Measurements from ENCODE around the gene ROBO1.

The ROBO1 gene

GRCh38 chr3:79354179-79354688 lies 413.6 kb downstream of the ROBO1 start:
- no peak for DNase-seq
- no peak for TF ChIP-seq CTCF (IDR thresholded peaks at IDR 0.05)
- Mint-ChIP-seq H3K9me3 (no peaks in the 10 kb centered on the region), H3K4me1 (no peaks in the 10 kb centered on the region), H3K27me3 (ENCODE audit: low read depth, poor library complexity) (no peaks in the 10 kb centered on the region), H3K27ac (no peak overlapping the region), H3K4me3 (no peak overlapping the region), H3K36me3 (ENCODE audit: low read depth) (no peaks in the 10 kb centered on the region)

GRCh38 chr3:79351699-79352098 lies 416.1 kb downstream of the ROBO1 start:
- H3K27me3 Mint-ChIP-seq (ENCODE audit: low read depth, poor library complexity), result no peaks in the 10 kb centered on the region
- no peaks in the 10 kb centered on the region for H3K36me3 Mint-ChIP-seq (ENCODE audit: low read depth)
- no peaks in the 10 kb centered on the region for H3K9me3 Mint-ChIP-seq
- H3K27ac Mint-ChIP-seq, result no peak overlapping the region
- no peak for DNase-seq
- H3K4me3 Mint-ChIP-seq, result no peak overlapping the region
- TF ChIP-seq CTCF (IDR thresholded peaks at IDR 0.05), result no peak
- H3K4me1 Mint-ChIP-seq, result no peaks in the 10 kb centered on the region

GRCh38 chr3:79344876-79345871 lies 422.6 kb downstream of the ROBO1 start:
- no peaks in the 10 kb centered on the region for H3K36me3 Mint-ChIP-seq (ENCODE audit: low read depth)
- DNase-seq, result no peak
- peaks cover 9% of the 10 kb centered on the region for H3K4me1 Mint-ChIP-seq
- TF ChIP-seq CTCF (IDR thresholded peaks at IDR 0.05), result no peak
- no peaks in the 10 kb centered on the region for H3K27me3 Mint-ChIP-seq (ENCODE audit: low read depth, poor library complexity)
- H3K27ac Mint-ChIP-seq, result no peak overlapping the region
- no peaks in the 10 kb centered on the region for H3K9me3 Mint-ChIP-seq
- H3K4me3 Mint-ChIP-seq, result no peak overlapping the region

DNA sequence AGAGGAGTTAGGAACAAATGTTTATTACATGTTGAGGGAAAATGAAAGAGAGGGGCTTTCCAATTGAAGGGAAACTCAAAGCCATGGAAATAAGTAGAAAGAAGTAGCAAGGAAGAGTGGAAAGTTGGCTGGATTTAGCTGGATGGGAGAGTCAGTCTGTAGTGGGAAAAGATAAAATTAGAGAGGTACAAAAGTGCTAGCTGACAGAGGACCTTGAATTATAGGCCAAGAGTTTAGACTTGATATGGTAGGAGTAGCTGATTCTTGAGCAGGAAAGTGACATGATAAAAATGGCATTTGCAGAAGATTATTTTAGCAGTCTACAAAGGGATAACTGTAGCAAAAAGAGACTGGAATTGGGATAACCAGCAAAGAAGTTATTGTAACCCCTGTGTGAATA lies 425.8 kb downstream of the ROBO1 start:
- no peak for DNase-seq
- Mint-ChIP-seq H3K27me3 (ENCODE audit: low read depth, poor library complexity) (peaks cover 3% of the 10 kb centered on the region), H3K4me1 (peaks cover 9% of the 10 kb centered on the region), H3K36me3 (ENCODE audit: low read depth) (no peaks in the 10 kb centered on the region), H3K9me3 (peaks cover 2% of the 10 kb centered on the region), H3K27ac (no peak overlapping the region), H3K4me3 (no peak overlapping the region)
- no peak for TF ChIP-seq CTCF (IDR thresholded peaks at IDR 0.05)

GRCh38 chr3:79339846-79340245 lies 428.0 kb downstream of the ROBO1 start:
- H3K27ac Mint-ChIP-seq, result no peak overlapping the region
- DNase-seq, result no peak
- TF ChIP-seq CTCF (IDR thresholded peaks at IDR 0.05), result no peak
- H3K4me3 Mint-ChIP-seq, result no peak overlapping the region
- H3K9me3 Mint-ChIP-seq, result peaks cover 14% of the 10 kb centered on the region
- H3K27me3 Mint-ChIP-seq (ENCODE audit: low read depth, poor library complexity), result peaks cover 3% of the 10 kb centered on the region
- H3K36me3 Mint-ChIP-seq (ENCODE audit: low read depth), result no peaks in the 10 kb centered on the region
- H3K4me1 Mint-ChIP-seq, result peaks cover 1% of the 10 kb centered on the region
